GM21367 (cell line): ENCODE results near the gene GALNT13.

Source experiments
- ATAC-seq: cut with Tn5 transposase; IDR thresholded peaks from one replicate; pipeline ENCODE4 v1.9.1; 2021; ENCODE audit not compliant: unreplicated experiment

Gene GALNT13

DNA sequence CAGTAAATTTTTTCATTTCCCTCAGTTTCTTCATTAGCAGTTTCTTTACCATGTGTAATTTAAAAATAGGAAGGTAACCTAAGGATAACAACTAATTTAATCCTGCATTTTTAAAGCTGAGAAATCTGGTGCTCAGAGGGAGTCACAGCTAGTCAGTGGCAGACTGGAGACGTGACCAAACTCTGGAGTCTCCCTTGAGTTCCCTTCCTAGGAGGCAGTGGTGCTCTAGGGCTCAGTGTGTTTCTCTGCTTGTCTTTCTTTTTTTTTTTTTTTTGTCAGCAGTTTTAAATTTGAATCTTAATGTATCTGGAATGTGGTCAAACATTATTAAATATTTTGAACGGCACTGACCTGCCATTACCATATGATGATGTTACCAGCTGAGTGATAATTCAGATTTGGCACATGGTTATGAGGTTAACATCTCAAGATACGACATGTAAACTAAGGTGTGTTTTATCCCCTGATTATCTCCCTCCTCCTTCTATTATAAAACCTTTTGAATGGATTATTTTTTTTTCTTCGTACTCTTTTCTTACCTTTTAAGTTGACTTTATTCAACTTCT, 226.2 kb downstream of the GALNT13 start:
- ATAC-seq = no peak

DNA sequence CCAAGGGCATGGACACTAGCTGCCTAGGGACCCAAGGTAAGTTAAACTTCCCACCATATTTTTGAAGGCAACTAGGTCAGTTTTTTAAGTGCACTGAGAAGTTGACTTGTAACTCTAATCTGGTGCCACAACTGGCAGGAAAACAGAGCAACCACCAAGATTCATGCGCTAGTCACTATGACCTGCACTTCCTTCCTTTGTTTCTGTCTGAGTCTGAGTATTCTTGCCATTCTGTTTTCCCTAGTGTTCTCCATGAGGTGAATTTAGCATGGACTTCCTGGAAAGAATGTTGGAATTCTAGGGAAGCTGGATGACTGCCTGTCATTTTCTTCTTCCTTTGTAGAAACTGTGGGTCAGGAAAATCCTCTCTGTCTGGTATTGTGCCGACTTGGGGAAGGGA, 249.0 kb downstream of the GALNT13 start:
- no peak for ATAC-seq

DNA sequence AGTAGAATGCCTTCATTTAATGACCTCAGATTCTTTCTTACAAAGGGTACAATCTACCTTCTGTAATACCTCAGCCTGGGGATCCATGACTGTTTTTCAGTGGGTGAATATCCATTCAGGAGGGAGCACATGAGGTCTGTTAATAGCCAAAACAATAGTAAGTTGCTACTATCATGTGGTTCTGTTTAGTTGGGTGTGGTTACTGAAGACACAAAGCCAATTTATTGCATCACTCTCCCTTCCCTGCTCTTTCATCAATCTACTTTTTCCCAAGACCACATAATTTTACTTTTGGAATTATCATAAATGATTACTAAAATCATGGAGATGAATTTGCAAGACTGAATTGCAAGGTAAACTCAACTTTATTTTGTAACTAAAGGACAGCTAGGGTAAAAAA, 254.2 kb downstream of the GALNT13 start:
- ATAC-seq = no peak

DNA sequence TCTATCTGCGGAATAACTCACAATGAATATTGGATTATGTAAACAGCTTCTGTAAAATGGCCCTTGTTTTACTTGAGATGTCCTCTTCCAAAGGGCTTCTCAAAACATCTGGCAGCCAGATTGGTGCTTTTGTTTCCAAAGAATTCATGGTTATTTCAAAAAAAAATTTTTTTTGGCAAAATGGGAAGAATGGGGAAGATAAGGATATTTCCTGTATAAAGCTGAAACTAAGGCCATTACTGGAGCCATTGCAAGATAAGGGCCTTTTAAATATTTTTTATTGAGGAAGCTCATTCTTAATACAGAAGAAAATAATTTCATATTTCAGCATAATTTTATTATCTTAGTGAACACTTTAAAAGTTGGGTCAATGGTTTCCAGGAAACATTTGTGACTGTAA, 259.1 kb downstream of the GALNT13 start:
- ATAC-seq = no peak

DNA sequence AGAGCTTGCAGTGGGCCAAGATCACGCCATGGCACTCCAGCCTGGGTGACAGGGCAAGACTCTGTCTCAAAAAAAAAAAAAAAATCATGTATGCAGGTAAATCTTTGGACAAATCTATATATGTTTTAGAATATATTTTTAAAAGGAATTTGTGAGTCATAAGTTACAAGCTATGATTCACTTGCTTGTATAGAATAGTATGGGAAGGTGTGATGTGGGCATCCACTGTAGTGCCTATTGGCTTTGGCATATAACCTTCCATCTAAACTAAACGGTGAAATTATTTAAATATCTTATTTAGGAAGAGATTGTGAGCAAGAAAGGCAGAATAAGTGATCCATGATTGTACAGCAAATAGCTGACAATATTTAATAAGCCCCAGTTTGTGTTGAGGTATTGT, 261.1 kb downstream of the GALNT13 start:
- no peak for ATAC-seq

DNA sequence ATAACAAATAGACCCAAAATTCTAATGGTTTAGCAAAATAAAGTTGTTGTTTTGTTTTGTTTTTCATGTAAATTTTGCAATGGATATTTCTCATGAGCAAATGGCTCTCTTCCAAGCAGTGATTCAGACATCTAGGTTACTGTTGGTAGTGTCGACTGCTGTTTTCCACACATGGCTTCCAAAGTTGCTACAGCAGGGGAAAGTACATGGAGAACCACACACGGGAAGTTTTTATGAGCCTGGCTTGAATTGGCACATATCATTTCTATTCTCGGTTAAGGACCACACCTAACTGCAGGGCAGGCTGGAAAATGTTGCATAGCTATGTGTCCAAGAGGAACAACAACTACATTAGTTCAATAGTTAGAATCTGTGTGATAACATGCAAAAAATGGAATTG, 262.1 kb downstream of the GALNT13 start:
- no peak for ATAC-seq

DNA sequence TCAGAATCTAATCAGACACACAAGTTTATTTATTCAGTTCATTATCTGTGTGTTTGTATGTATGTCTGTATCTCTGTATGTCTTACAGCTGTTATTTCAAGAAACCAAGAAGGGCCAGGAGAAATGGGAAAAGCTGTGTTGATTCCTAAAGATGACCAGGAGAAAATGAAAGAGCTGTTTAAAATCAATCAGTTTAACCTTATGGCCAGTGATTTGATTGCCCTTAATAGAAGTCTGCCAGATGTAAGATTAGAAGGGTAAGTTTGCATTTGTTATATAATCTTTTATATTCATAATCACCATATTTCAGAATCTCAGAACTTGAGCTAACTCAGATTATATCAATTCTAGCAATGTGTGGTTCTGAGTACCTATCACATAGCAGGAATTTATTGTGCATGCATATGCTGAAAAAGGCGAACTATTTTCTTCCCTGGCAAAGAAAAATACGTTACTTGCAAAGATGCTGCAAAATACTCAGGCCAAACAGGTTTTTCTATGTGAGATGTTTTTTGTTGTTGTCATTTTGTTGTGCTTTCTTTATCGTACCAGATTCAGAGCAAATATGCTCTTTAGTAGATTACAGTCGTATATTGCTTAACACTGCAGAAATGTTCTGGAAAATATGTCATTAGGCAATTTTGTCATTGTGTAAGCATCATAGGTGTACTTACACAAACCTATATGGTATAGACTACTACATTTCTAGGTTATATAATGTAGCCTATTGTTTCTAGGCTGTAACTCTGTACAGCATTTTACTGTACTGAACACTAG, 268.7 kb downstream of the GALNT13 start:
- no peak for ATAC-seq

DNA sequence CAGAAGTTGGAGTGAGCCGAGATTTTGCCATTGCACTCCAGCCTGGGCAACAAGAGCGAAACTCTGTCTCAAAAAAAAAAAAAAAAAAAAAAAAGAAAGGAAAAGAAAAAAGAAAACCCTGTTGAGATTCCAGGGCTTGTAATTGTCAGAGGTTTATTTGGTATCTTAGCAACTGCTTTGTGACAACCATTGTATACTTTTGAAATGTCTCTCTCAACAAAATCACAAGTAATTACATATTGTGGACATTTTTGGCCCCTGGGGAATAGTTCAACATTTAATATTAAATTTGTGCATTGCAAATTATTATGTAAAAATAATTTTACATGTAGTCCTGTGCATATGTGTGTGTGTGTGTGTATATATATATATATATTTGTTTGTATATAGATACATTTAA, 270.8 kb downstream of the GALNT13 start:
- no peak for ATAC-seq

DNA sequence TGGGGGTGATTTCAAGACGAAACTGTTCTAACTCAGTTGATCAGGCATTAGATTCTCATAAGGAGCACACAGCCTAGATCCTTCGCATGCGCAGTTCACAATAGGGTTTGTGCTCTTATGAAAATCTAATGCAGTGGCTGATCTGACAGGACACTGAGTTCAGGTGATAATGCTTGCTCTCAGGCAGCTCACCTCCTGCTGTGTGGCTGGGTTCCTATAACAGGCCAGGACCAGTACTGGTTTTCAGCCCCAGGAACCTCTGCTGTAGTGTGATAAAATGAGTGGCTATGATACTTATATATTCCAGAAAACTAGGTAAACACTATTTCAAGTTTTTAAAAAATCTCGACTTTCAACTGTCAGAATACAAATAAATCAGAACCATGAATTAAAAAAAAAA, 271.4 kb downstream of the GALNT13 start:
- no peak for ATAC-seq

DNA sequence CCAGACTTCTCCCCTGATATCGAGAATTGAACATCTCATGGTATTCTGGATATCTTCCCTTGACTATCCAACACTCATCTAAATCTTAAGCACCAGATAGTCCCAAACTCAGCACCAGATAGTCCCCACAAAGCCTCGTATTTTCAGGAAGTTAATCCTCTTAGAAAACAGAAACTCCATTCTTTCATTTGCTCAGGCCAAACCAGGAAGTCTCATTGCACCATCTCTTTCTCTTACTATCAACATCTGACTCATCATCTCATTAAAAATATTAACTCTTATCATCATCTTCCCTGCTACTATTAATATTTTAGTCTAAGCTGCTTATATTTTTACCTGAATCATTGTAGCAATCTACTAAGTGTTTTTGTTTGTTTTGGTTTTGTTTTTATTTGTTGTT, 286.4 kb downstream of the GALNT13 start:
- no peak for ATAC-seq

DNA sequence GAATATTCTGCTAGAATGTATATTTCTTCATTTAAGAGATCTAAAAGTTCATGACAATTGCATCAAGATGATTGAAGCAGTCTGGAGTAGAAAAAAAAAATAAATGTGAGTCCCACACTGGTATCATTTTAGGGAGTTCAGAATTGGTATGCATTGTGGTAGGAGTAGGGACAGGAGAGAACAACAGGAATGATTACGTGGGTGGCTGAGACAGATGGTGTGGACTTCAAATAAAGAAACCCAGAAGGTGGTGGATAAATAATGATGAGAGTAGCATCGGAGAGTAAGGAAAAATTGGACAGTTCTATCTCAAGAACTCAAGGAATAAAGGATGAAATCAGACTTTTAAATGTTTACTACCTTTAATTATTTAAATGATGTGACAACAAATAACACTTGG, 289.6 kb downstream of the GALNT13 start:
- ATAC-seq = no peak

DNA sequence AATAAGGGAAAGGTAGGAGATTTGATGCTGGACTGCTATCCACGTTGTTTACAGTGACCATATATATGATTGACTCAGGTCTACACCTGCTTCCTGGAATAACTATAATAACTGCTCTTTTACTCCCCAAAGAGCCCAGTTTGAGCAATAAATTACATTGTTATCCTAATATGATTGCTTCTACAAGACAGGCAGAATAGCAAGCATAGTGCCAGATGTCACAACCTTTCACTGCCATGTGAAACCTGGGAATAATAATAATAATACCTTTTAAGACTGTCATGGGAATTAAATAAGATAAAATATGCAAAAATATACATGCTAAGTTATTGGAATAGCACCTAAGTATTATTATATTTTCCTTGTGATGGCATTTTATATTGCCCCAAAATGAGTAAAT, 298.7 kb downstream of the GALNT13 start:
- no peak for ATAC-seq

DNA sequence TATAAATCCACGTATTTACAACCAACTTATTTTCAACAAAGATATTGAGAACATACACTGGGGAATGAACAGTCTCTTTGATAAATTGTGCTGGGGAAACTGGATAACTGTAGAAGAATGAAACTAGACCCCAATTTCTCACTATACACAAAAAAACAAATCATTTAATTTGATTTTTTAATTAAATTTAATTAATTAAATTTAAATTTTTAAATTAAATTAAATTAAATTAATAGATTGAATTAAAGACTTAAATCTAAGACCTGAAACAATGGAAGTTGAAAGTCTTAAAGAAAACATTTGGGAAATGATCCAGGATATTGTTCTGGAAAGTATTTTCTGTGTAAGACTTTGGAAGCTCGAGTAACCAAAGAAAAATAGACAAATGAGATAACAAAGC, 301.4 kb downstream of the GALNT13 start:
- ATAC-seq = no peak

DNA sequence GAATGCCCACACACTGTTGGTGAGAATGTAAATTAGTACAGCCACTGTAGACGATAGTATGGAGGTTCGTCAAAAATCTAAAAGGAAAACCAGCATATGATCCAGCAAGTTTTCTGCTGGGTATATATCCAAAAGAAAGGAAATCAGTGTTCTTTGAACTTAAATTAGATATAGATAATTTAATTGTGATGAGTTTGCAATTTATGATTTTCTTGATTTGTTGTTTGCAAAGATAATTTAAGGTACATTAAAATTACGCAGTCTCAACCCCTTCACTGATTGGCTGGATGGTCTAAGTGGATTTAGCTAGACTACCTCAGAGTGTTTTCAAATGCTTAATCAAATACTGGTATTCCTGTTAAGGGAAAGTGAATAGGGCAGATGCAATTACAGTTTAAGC, 302.2 kb downstream of the GALNT13 start:
- ATAC-seq = no peak

DNA sequence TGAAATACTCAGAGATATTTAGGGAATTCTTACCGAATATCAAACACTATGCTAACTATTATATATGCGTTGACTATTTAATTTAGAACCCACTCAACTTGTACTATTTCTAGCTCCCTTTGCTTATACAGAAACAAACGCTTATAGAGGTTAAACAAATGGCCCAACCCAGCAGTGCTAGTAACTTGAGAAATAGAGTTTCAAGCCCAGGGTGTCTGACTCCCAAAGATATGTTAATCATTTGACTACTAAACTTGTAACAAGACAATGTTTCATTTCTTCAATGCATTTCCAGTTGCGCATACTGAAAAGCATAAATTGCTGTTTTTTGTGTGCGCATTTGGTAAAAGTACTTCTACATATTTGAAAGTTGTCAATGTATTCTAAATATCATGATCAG, 310.3 kb downstream of the GALNT13 start:
- no peak for ATAC-seq

DNA sequence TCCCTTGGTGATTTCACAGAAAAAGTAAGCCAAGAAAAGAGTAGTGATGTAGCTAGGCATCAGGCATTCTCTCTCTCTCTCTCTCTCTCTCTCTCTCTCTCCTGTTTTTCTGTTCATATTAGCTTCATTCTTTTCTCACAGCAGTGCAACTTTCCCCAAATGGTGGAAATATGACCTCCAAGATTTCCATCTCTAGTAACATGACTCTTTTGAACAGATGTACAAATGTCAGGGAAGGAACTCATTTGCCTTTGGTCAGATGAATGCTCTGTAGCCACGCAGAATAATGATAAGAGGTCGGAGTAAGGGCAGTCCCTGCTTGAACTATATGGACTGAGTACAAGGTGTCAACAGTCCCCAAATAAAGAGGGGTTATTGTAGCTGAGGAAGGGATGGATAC, 316.2 kb downstream of the GALNT13 start:
- no peak for ATAC-seq

DNA sequence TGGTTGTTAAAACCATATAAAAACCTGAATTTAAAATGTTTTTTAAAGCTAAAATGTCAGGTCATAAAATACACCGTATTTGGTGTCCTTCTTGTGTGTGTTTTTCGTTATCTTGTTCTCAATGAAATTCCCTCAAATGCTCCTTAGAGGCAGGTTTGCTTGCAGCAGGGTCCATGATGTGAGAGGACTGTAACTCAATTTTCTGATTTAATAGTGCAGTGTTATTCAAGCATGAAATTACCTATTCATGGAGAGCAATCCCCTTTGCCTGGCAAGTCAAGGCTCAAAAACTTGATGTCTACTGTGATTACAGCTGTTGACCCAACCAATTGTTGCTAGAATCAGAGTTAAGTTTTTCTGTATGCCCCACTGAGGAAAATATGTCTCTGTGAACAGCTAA, 318.2 kb downstream of the GALNT13 start:
- no peak for ATAC-seq

DNA sequence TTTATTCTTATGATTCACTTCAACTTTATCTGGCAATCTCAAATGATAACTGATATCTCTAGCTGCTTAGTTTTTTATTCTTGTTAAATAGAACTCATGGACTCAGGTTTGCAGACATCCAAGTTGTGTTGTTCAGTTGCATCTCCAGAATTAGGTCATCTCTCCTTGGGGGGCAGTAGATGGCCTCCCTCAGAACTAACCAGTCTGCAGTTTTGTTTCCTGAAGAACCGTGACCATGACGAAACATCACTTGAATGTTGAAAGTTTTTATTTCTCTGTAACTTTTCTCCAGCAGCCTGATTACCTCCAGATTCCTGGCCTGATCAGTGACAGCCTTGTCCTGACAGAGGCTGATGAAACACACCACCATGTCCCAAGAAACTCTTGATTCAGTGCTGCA, 321.5 kb downstream of the GALNT13 start:
- ATAC-seq = no peak

DNA sequence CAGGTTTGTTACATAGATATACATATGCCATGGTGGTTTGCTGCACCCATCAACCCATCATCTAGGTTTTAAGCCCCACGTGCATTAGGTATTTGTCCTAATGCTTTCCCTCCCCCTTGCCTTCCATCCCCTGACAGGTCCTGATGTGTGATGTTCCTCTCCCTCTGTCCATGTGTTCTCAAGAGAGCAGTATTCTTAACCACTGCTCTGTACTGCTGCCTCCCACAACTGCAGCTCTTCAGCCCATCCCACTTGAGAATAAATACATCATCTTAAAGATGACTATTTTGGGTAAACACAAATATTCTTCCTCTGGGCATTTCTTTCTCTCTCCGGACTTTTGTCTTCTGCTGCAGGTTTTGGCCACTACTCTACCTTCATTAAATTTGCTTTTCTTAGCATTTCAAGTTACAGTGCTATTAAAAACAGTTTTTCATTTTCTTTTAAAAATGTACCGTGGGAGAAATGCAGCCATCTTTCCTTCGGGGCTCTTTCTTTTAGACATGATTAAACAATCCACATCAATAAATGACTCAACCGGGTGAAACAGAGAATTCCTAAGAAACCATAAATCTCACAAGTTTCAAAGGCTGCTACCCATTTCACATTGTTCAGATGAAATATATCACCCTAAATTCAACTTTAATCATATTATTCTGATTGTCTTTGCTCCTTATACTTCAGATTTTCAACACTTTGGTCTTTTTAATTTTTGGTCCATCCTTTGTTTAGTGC, 323.4 kb downstream of the GALNT13 start:
- ATAC-seq = no peak

DNA sequence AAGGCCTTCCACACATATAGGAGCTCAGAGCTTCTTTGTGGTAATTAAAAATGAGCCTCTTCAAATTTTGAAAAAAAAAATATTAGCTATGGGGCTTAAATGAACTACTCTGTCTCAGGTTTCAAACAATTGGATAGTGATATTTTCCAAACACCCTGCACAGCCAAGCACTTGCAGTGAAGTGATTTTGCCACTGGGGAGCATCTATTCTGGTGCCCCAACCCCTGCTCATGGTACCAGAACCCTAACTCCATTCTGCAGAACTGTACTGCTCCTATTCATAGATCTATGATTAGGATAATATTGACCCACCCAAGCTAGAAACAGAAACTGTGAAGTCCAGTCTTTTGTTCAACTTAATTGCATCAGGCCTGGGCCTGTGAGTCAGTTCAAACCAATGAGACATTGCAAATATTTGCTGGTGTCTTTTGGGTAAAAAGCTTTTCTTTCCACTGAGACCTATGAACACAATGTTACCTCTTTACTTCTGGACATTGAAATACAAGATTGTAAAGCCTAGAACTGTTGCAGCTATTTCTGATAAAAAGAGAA, 324.0 kb downstream of the GALNT13 start:
- no peak for ATAC-seq

DNA sequence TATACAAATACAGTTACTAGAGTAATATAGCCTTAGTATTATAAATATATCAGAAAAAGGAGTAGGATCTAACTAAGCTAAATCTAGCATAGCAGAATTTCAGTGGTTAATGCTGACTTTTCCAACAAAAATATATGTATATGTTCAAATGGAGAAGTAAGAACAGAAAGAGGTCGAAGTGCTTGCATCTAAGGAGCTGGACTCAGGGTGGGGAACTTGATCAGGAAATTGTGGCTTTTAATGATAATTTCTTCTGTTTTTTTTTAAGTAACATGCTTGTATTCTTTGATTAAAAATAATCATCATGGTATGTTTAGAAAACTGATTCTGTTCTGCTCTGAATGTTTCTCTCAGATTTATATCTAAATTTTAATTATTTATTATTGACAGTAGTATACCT, 327.1 kb downstream of the GALNT13 start:
- no peak for ATAC-seq

DNA sequence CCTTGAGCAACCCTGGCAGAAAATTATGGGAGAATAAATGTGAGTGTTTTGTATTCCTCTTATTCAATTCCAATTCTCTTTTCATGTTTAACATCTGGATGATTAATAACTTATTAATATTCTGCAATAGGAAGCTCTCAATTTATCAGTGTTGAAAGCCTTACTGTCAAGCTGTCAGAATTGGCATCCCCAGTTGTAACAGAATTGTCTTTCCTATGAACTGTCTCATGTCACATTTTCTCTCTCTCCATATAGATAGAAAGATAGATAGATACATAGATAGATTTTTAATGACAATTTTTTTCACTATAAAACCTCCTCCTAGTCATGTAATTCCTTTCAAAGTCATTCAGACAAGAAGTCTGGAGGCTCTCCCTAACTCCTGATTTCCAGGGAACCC, 331.5 kb downstream of the GALNT13 start:
- ATAC-seq = no peak
